Endothelial cell of umbilical vein (primary cell): ENCODE measurements around the gene PAQR6. TPM values are rescaled to one million over a fixed set of nuclear protein-coding genes. Genes with fewer than 3 reads are reported as not detected.

Source experiments
- BruUV-seq: library from RNA; stranded (reverse); fragments of 400-500 nt; replicated peaks from 2 replicates; lab custom pipeline; 2021; lab: Mats Ljungman, UMichigan
- CTCF ChIA-PET: fragments of 300-600, 350-600 bp; sonication (Branson Sonifier 250); formaldehyde crosslinking; loops from one replicate; lab custom pipeline; 2021; ENCODE audit warnings: antibody characterized with exemption, inconsistent platforms; lab: Charles Lee
- POLR2A ChIA-PET: fragments of 300-600, 350-600 bp; sonication (Branson Sonifier 250); formaldehyde crosslinking; loops from one replicate; lab custom pipeline; 2021; ENCODE audit warnings: antibody characterized with exemption, inconsistent platforms; lab: Charles Lee
- DNase-seq: peaks from one replicate; pipeline ENCODE4 v3.0.0-alpha.2; 2011; ENCODE audit warnings: low read depth, low spot score
- FAIRE-seq: peaks from 2 replicates; lab custom pipeline; 2011; peaks lifted over from hg19 to GRCh38; lab: Jason Lieb, UNC
- H2AFZ ChIP-seq: 2 replicates; pipeline ENCODE4 v1.6.0; 2012; ENCODE audit warnings: low read depth, low read length, control low read depth, inconsistent platforms
- H3K27ac ChIP-seq: 2 replicates; pipeline ENCODE4 v1.5.1; 2011; ENCODE audit warnings: low read depth, mild to moderate bottlenecking, control low read depth, low read length, moderate library complexity; ENCODE audit not compliant: insufficient read depth
- H3K27me3 ChIP-seq, 2 experiments: 2 replicates each; pipeline versions ENCODE4 v1.6.0 to v1.6.1; 2011; ENCODE audit warnings: low read length in 2 of 2, mixed read lengths in 1 of 2; ENCODE audit not compliant: control insufficient read depth in 2 of 2, insufficient read depth in 2 of 2
- H3K36me3 ChIP-seq, 2 experiments: 2 replicates in 1 of 2; 3 replicates in 1 of 2; pipeline ENCODE4 v1.5.1; 2011; ENCODE audit warnings: low read length in 2 of 2, mild to moderate bottlenecking in 1 of 2, moderate library complexity in 1 of 2; ENCODE audit not compliant: control insufficient read depth in 2 of 2, insufficient read depth in 2 of 2; ENCODE audit errors: extremely low read depth in 1 of 2
- H3K4me1 ChIP-seq: 3 replicates; pipeline ENCODE4 v1.5.1; 2011; ENCODE audit warnings: mild to moderate bottlenecking, low read length; ENCODE audit not compliant: control insufficient read depth, insufficient read depth; ENCODE audit errors: extremely low read depth
- H3K4me2 ChIP-seq: 2 replicates; pipeline ENCODE4 v1.6.1; 2011; ENCODE audit warnings: low read length, control low read depth, mixed read lengths; ENCODE audit not compliant: insufficient read depth
- H3K4me3 ChIP-seq, 3 experiments: fragments of 200-600 bp in 1 of 3; sonication (generic), shearing (Covaris generic) in 1 of 3; replicated peaks in 1 of 3; 2 replicates each; pipeline ENCODE4 v1.5.1; 2011 to 2016; ENCODE audit warnings: control low read depth in 3 of 3, low read length in 3 of 3, mild to moderate bottlenecking in 2 of 3, inconsistent platforms in 1 of 3, low read depth in 1 of 3, moderate library complexity in 1 of 3; ENCODE audit not compliant: insufficient read depth in 1 of 3
- H3K79me2 ChIP-seq: 2 replicates; pipeline ENCODE4 v1.6.0; 2012; ENCODE audit warnings: low read length, inconsistent platforms; ENCODE audit not compliant: control insufficient read depth, insufficient read depth
- H3K9ac ChIP-seq: replicated peaks from 2 replicates; pipeline ENCODE3; 2011; ENCODE audit warnings: low read length, control low read depth; ENCODE audit not compliant: insufficient read depth; ENCODE audit errors: extremely low read depth
- H3K9me1 ChIP-seq: replicated peaks from 3 replicates; pipeline ENCODE4 v1.6.0; 2011; ENCODE audit warnings: mild to moderate bottlenecking, low read length; ENCODE audit not compliant: control insufficient read depth, insufficient read depth; ENCODE audit errors: extremely low read depth
- H3K9me3 ChIP-seq: replicated peaks from 2 replicates; pipeline ENCODE4 v1.5.1; 2012; ENCODE audit warnings: low read length, inconsistent platforms; ENCODE audit not compliant: control insufficient read depth, insufficient read depth
- H4K20me1 ChIP-seq: replicated peaks from 2 replicates; pipeline ENCODE3; 2011; ENCODE audit warnings: mild to moderate bottlenecking, low read length; ENCODE audit not compliant: control insufficient read depth, insufficient read depth; ENCODE audit errors: extremely low read depth
- CTCF ChIP-seq, 2 donors: IDR thresholded peaks; 1 replicate in 1 of 2; 2 replicates in 1 of 2; pipeline ENCODE4 v1.5.1; 2011; ENCODE audit warnings: low read length in 2 of 2, mild to moderate bottlenecking in 2 of 2, moderate library complexity in 2 of 2, control low read depth in 1 of 2, inconsistent platforms in 1 of 2, low read depth in 1 of 2; ENCODE audit not compliant: insufficient read depth in 1 of 2; ENCODE audit errors: extremely low read depth in 1 of 2
- EZH2 ChIP-seq: IDR thresholded peaks from 2 replicates; pipeline ENCODE4 v1.6.1; 2012; ENCODE audit warnings: borderline replicate concordance, low read depth, mild to moderate bottlenecking, moderate library complexity, low read length, inconsistent platforms; ENCODE audit not compliant: severe bottlenecking
- FOS ChIP-seq: IDR thresholded peaks from 2 replicates; pipeline ENCODE4 v1.6.1; 2011; ENCODE audit warnings: mild to moderate bottlenecking, low read length, moderate library complexity, borderline replicate concordance; ENCODE audit not compliant: insufficient read depth
- GATA2 ChIP-seq: IDR thresholded peaks from 2 replicates; pipeline ENCODE4 v1.7.0; 2011; ENCODE audit warnings: low read depth, mild to moderate bottlenecking, moderate library complexity, mixed read lengths, low read length; ENCODE audit not compliant: insufficient read length, insufficient read depth
- JUN ChIP-seq: IDR thresholded peaks from 2 replicates; pipeline ENCODE4 v1.6.1; 2011; ENCODE audit warnings: borderline replicate concordance, low read depth; ENCODE audit not compliant: insufficient read length, insufficient read depth
- MAX ChIP-seq: IDR thresholded peaks from 2 replicates; pipeline ENCODE4 v1.6.1; 2011; ENCODE audit not compliant: insufficient read depth, insufficient read length
- MYC ChIP-seq: IDR thresholded peaks from one replicate; pipeline ENCODE4 v1.6.1; 2011; ENCODE audit warnings: mild to moderate bottlenecking, low read depth, low read length
- POLR2A ChIP-seq: IDR thresholded peaks from 2 replicates; pipeline ENCODE4 v1.6.1; 2012; ENCODE audit warnings: low read depth, mild to moderate bottlenecking, control low read depth, low read length
- POLR2AphosphoS5 ChIP-seq: IDR thresholded peaks from 2 replicates; pipeline ENCODE4 v1.6.1; 2012; ENCODE audit warnings: low read depth, mild to moderate bottlenecking, control low read depth, low read length, moderate library complexity; ENCODE audit not compliant: insufficient read depth
- dilution Hi-C: fragments of 300-500 bp; cut with MboI; formaldehyde crosslinking; loops from one replicate; pipeline ENCODE4 v1.15.0; 2019; ENCODE audit warnings: low sequenced_read_pairs; ENCODE audit not compliant: extremely low pct_ligation_motif_present
- intact Hi-C: fragments of 100-400 bp; cut with micrococcal nuclease; formaldehyde crosslinking; loops from one replicate; pipeline ENCODE4 v1.10.0; 2022
- polyA plus RNA-seq, 4 experiments: library from polyadenylated mRNA; depleted of rRNA in 3 of 4; stranded (reverse) in 3 of 4; unstranded in 1 of 4; fragments of >200 nt; gene quantifications; 2 replicates each; pipeline versions ENCODE4 v1.2.1 to v1.2.3, GENCODE V29; 2011 to 2012; ENCODE audit warnings: missing spikeins in 1 of 4
- total RNA-seq: library from RNA; stranded (reverse); gene quantifications from 2 replicates; pipeline ENCODE4 v1.2.3, GENCODE V29; 2021

Gene PAQR6
- total and polyA plus RNA-seq, 2 donors (not counting 3 experiments of a cell fraction or from before 2014, with no cell fraction given) = 1.6 to 2.2 TPM

- no peak overlapping the region for H3K27ac ChIP-seq
- TF ChIP-seq CTCF (IDR thresholded peaks at IDR 0.05; ENCODE audit: extremely low read depth in 1 of 2, insufficient read depth in 1 of 2, low read depth in 1 of 2, low read length in 2 of 2) (no peak), JUN (no peak), MAX (no peak), POLR2A (no peak), EZH2 (no peak), GATA2 (no peak), MYC (no peak), POLR2AphosphoS5 (no peak), FOS (no peak)
- no peaks in the 10 kb centered on the region for H3K79me2 ChIP-seq
- no peaks in the 10 kb centered on the region for H4K20me1 ChIP-seq
- no peak overlapping the region for H3K4me3 ChIP-seq
- H3K4me2 ChIP-seq = no peak overlapping the region
- no peak overlapping the region for H3K9ac ChIP-seq
- DNase-seq (no peak), FAIRE-seq (no peak)
- intact Hi-C loops = no loop called here
- H3K4me1 ChIP-seq = no peaks in the 10 kb centered on the region
- CTCF ChIA-PET = no interaction called here
- H3K9me1 ChIP-seq = no peaks in the 10 kb centered on the region
- dilution Hi-C loops = no loop called here
- no peaks in the 10 kb centered on the region for H3K9me3 ChIP-seq
- POLR2A ChIA-PET = no interaction called here
- peaks cover 21 to 82% of the 10 kb centered on the region in 2 experiments for H3K36me3 ChIP-seq
- H3K27me3 ChIP-seq = no peaks in the 10 kb centered on the region
- no peak overlapping the region for H2AFZ ChIP-seq
- no TSS peak for BruUV-seq
Observed at GRCh38 chr1:156263288-156263655, 15.4 kb upstream of the PAQR6 start.
